HG03060 (cell line): ENCODE measurements around the gene FGFR4.

Experiments used
- ATAC-seq: cut with Tn5 transposase; IDR thresholded peaks from one replicate; pipeline ENCODE4 v1.9.1; 2021; ENCODE audit warnings: low read depth, moderate number of reproducible peaks; ENCODE audit not compliant: unreplicated experiment

The FGFR4 gene

DNA sequence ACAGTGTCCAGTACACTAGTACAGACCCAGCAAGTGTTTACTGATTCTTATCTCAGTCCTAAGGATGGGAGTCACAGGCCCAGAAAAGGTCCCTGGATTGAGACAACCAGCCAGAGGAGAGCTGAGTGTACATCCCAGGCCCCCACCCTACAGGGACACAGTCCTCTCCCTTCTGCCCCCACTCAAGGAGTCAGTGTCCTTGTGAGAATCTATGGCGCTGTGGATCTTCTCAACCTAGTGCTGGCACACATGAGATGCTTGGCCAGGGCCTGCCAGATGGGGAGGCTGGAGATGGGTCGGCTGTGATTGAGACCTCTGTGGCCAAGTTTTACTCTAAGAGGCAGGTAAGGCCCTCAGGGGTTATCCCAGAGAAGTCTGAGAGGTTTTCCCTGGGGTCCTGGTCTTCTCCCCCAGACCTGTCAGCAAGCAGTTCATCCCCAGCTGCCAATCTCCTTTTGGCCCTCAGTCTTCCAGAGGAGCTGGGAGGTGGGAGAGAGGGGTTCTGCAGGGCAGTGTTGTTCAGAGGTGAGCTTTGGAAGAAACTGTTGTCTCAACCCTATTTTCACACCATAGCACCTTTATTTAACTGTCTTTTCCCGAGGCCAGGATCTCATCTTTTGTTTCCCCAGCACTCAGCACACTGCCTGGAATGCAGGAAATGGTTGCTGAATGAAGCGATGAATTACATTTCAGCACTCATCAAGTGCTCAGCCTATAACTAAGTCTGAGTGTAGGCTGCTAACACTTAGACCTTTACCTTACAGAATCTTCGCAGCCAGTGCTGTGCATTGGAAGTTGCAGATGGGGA, 43.7 kb downstream of the FGFR4 start:
- no peak for ATAC-seq

DNA sequence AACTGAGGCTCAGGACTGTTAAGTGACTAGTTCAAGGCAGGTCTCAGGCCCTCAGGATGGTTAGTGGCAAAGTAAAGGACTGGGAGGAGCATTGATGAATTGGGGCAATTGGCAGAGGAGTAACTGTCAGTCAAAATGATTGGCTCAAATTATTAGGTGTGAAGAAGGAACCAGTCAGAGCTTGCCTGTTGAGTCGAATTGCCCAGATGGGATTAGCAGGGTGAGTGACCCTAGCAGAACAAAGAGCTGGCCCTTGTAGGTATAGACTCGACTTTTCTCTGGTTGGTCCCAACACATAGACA, 44.3 kb downstream of the FGFR4 start:
- ATAC-seq = no peak

DNA sequence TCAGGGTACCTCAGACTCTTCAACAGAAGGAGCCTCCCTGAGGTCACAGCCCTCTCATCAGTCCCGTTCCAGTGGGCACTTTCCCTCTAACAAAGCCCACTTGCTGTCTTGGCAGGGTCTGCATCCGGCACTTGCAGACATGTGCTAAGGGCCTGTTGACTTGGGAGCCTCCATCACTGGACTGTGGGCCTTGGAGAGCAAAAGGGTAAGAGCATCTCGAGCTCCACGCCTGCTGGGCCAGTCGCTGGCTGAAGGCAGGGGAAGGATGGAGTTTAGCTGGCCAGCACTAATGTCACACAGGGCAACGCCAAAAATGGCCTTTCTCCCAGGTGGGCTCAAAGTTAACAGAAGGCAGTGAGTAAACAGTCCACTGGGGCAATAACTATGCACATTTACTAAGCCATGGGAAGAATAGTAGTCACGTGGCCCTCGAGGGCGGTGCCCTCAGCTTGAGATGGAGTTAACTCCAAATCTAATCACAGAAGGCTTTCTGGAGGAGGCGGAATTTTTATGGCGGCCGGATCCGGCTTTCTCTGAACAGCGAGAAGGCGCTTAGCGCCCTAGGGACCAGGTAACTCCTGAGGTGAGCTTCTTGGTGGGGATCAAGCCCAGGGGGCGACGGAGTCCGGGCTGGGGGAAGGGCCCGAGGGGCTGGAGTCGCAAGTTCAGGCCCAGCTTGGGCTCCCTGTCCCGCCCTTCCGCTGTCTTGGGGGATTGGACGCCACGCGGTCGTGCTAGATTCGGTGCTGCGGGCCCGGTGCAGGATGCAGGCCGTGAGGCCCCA, 44.8 kb downstream of the FGFR4 start:
- no peak for ATAC-seq

DNA sequence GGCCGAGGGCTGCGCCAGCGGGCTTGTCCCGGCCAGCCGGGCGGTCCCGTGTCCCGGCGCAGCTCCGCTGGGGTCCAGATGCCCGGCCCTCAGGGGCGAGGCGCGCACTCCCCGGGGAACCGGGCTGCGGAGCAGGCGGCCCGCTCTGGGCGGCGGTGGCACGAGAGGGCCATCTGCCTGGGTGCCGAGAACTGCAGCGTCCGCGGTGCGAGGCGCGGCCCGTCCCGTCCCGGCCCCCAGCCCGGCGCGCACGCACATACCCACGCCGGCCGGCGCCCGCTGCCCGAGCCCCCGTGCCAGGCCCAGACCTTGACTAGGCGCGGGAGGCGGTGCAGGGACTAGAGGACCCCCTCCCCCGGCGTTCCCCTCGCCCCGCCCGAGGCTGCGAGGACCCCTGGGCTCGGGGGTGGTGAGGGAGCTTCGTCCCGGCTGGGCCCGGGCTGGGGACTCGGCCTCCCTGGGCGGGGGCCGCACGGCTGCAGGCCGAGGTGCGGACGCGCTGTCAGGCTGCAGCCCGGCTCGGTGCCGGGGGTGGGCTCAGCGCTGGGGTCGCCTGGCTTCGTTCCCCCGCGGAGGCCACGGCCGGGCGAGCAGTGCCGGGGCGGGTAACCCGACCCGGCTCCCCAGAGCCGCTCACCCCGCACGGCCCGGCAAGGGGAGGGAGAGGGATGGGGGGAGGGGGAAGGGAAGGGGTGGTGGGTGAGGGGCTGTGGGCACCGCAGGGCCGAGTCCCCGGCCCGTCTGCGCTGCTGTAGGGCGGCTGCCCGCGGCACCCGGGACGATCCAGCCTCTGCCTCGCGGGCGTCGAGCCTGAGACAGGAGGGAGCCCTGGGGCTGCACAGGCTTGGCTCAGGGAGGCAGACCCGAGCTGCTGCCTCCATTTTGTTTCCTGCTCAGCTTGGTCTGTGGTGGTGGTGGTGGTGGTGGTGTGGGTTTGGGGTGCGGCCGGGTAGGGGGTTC, 45.7 kb downstream of the FGFR4 start:
- no peak for ATAC-seq

DNA sequence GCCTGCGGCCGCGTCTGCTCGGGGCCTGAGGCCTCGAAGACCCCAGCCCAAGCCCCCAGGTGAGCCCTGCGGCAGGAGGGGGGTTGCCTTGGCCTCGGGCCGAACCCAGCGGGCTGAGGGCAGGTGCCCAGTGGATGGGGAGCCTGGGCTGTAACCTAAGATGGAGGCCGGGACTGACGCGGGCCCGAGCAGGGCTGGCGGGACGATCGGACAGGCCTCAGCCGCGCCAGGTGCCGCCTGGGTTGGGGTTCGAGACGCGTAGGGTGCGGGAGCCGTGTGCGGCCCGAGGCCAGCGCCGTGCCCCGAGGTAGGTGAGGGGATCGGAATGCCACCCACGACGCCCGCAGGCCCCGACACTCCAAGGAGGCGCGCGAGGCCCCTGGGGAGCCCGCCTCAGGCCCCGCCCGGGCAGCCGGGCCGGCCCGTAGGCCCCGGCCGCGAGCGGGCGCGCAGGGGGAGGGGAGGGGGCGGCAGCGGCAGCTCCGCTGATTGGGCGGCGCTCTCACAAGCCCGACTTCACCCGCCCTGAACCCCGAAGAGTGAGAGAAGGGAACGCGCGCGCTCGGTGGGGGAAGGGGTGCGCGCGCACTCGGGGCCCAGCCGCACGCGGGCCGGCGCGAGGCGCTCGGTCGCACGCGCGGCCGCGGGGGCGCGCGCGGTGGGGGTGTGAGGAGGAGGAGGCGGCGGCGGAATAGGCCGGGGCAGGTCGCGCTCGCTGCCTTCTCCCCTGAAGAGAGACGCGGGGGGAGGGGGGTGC, 46.6 kb downstream of the FGFR4 start, which contains the start of gene NSD1:
TSS of gene NSD1 (plus strand) at position 678 of the 757 bp plus-strand sequence. CDS start 1,331 bp downstream, outside the sequence.
- no peak for ATAC-seq

DNA sequence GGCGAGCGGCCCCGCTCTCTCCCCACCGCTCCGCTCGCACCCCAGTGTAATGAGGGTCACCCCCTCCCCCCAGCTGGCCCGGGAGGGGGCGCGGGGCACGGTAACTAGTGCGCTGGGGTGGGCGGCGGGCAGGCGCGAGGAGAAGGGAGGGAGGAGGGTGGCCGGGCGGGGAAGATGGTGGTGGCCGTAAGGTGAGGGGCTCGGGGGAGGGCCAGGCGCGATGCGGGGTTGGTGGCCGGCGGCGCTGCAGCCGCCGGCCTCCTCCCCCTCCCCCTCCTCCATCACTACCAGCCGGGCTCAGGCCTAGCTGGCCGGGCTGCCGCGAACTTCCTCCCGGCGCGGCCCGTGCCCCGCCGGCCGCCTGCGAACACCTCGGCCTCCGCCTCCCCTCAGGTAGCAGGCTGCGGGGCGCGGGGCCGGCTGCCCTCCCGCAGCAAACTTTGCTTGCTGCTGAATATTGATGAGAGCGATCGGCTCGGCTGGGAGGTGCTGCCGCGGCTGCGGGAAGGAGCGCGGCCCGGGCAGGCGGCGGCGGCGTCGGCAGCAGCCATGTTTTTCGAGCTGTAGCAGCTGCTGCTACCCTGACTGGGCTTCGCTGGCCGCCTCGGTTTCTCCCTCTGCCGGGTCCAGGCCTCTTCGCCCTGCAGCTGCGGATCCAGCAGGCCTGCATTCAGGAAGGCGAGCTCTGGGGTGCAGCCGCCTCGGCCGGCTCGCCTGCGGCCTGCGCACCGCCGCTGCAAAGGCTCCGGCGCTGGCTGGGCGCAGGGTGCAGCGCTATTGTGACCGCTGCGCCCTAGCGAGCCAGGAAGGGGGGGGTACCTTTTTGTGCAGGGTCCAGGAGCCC, 47.4 kb downstream of the FGFR4 start:
- ATAC-seq = no peak

DNA sequence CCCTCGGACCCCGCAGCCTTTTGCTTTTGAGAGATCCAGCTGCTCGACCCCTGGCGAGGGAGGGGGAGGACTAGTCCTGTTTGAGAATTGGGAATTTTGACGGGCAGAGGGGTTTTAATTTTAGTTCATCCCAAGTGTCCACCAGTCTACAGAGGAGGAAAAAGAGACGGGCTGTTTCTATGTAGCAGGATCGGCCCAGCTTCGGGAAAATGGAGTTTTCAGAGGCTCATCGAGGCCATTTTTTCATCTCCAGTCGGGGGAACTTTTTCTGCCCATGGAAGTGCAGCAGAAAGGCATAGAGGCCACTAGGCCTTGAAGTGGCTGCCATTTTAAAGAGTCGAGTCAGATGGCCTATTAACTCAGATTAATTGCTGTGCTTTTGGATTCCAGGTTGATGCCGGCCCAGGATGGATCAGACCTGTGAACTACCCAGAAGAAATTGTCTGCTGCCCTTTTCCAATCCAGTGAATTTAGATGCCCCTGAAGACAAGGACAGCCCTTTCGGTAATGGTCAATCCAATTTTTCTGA, 48.0 kb downstream of the FGFR4 start:
- no peak for ATAC-seq

DNA sequence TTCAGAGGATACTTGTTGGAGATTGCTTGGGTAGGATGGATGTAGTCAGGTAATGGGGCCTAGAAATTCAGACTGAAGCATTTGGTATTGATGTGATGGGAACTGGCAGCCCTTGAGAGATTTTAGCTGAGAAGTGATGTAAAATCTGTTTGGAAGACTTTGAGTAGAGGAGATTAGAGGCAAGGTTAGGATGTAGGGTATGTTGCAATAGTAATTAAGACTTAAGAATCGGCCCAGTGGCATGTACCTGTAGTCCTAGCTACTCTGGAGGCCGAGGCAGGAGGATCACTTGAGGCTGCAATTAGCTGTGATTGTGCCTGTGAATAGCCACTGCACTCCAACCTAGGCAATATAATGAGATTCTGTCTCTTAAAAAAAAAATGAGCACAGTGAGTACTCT, 53.6 kb downstream of the FGFR4 start:
- ATAC-seq = no peak

DNA sequence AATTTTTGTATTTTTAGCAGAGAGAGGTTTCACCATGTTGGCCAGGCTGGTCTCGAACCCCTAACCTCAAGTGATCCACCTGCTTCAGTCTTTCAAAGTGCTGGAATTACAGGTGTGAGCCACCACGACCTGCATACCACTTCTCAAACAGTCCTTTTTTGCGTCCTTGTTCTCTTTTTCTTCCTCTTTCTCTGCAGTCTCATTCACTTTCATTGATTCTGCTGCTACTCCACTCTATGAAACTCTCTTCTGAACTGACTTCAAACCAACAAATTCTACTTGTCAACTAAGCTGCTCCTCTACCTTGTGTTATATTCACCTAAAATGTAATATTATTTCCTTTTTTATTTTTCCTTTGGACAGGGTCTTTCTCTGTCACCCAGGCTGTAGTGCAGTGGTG, 54.8 kb downstream of the FGFR4 start:
- ATAC-seq = no peak

DNA sequence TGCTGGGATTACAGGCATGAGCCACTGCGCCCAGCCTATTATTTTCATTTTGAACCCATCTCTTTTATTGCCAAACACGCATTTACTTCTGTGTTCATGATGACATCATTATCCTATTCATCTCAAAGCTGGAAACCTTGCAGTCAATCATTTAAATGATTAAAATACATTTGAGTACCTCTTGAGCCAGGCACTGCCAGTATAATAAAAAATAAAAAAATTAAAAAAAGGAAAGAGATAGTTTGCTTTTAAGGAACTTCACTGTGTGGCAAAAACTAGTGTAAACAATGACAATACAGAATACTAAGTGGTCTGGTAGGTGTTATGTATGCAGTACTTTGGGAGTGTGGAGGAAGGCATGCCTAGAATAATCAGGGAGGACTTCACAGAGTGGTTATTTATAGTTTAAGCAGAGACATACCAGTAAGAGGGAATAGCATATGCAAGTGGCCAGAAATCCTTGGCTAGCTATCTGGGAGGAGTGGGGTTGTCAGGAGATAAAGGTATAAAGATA, 55.4 kb downstream of the FGFR4 start:
- no peak for ATAC-seq

DNA sequence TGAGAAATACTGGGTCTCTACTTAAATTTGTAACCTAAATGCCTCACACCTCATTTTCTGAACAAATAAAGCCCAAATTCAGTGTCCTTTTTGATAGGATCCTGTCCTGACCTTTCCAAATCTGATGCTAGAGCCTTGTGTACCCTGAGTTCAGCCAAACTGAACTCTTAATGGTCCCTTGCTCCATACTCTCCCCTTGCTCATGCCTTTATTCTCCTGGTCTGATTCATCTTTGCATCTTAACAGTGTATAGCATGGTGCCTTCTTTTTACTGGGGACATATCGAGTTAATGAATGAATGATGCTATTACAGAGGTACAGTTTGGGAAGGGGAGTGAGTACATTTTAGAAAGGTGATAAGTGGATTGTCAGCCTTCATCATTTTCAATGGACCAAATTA, 56.1 kb downstream of the FGFR4 start:
- ATAC-seq = no peak

DNA sequence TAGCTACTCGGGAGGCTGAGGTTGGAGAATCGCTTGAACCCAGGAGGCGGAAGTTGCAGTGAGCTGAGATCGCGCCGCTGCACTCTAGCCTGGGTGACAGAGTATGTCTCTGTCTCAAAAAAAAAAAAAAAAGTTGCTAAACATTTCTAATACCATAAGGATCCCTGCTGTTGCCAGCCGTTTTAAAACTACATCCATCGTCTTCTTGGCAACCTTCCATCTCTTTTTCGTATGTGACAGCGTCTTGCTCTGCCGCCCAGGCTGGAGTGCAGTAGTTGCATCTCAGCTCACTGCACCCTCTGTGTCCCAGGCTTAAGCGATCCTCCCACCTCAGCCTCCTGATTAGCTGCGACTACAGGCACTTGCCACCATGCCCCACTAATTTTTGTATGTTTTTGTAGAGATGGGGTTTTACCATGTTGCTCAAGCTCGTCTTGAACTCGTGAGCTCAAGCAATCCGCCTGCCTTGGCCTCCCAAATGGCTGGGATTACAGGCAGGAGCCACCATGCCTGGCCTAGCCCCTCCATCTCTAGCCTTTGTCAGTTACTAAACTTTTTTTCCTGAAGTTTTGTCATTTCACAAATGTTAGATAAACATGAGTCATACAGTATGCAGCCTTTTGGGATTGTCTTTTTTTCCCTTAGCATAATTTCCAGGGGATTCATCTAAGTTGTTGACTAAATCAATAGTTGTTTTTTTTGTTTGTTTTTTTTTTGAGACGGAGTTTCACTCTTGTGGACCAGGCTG, 60.4 kb downstream of the FGFR4 start:
- no peak for ATAC-seq
